Measurements from ENCODE around the gene SHISA2. TPM values are rescaled to one million over a fixed set of nuclear protein-coding genes. Genes with fewer than 3 reads are reported as not detected.
"Not testable (repeated sequence)": the region's sequence is repeated elsewhere in the genome, so short reads cannot be mapped to it uniquely, and the experiment has no call there.

The SHISA2 gene
- total RNA-seq (2021; fragmentation: NEBNext Ultra II Directional; extraction: Animal tissue kit (Norgen Biotek cat#: 25700)): not detected
- long read RNA-seq: 0 reads

GRCh38 chr13:26051657-26052311 is at the start of gene SHISA2:
SHISA2 (minus strand) TSS chr13:26052016; CDS start chr13:26050975, 1,041 bp downstream.
- TF ChIP-seq, protein P1, sequence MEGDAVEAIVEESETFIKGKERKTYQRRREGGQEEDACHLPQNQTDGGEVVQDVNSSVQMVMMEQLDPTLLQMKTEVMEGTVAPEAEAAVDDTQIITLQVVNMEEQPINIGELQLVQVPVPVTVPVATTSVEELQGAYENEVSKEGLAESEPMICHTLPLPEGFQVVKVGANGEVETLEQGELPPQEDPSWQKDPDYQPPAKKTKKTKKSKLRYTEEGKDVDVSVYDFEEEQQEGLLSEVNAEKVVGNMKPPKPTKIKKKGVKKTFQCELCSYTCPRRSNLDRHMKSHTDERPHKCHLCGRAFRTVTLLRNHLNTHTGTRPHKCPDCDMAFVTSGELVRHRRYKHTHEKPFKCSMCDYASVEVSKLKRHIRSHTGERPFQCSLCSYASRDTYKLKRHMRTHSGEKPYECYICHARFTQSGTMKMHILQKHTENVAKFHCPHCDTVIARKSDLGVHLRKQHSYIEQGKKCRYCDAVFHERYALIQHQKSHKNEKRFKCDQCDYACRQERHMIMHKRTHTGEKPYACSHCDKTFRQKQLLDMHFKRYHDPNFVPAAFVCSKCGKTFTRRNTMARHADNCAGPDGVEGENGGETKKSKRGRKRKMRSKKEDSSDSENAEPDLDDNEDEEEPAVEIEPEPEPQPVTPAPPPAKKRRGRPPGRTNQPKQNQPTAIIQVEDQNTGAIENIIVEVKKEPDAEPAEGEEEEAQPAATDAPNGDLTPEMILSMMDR (IDR thresholded peaks at IDR 0.05): no peak
- no peaks in the 10 kb centered on the region for H3K4me1 Mint-ChIP-seq (ENCODE audit: low read depth)
- peaks cover 27% of the 10 kb centered on the region for H3K27me3 Mint-ChIP-seq (ENCODE audit: insufficient read depth)
- H3K36me3 Mint-ChIP-seq (ENCODE audit: low read depth): no peaks in the 10 kb centered on the region
- H3K27ac Mint-ChIP-seq: no peak within 1 kb of the TSS
- H3K9me3 Mint-ChIP-seq: no peaks in the 10 kb centered on the region
- peak within 1 kb of the TSS; percentile 42; the same call in 1 of the 2 replicates for H3K4me3 Mint-ChIP-seq
- no peak for DNase-seq

- H3K4me3 Mint-ChIP-seq: no peak overlapping the region
- H3K36me3 Mint-ChIP-seq (ENCODE audit: low read depth): no peaks in the 10 kb centered on the region
- TF ChIP-seq, protein P1 (IDR thresholded peaks at IDR 0.05): no peak
- H3K4me1 Mint-ChIP-seq (ENCODE audit: low read depth): no peaks in the 10 kb centered on the region
- no peaks in the 10 kb centered on the region for H3K9me3 Mint-ChIP-seq
- DNase-seq: no peak
- H3K27me3 Mint-ChIP-seq (ENCODE audit: insufficient read depth): peaks cover 2% of the 10 kb centered on the region; the same call in 1 of the 2 replicates
- no peak overlapping the region for H3K27ac Mint-ChIP-seq
Measured at GRCh38 chr13:26095846-26096610, 44.2 kb upstream of the SHISA2 start.

- H3K36me3 Mint-ChIP-seq (ENCODE audit: low read depth): no peaks in the 10 kb centered on the region
- TF ChIP-seq, protein P1 (IDR thresholded peaks at IDR 0.05): no peak
- H3K27me3 Mint-ChIP-seq (ENCODE audit: insufficient read depth): peaks cover 2% of the 10 kb centered on the region; the same call in 1 of the 2 replicates
- no peaks in the 10 kb centered on the region for H3K9me3 Mint-ChIP-seq
- H3K4me1 Mint-ChIP-seq (ENCODE audit: low read depth): no peaks in the 10 kb centered on the region
- DNase-seq: no peak
- no peak overlapping the region for H3K27ac Mint-ChIP-seq
- H3K4me3 Mint-ChIP-seq: no peak overlapping the region
Measured at GRCh38 chr13:26095338-26095737, 43.5 kb upstream of the SHISA2 start.

- H3K27ac Mint-ChIP-seq; H3K4me1 Mint-ChIP-seq (ENCODE audit: low read depth); H3K9me3 Mint-ChIP-seq: not testable (repeated sequence)
Measured at GRCh38 chr13:26076821-26077220, 25.0 kb upstream of the SHISA2 start.

GRCh38 chr13:26075498-26075897 is 23.7 kb upstream of the SHISA2 start:
- Mint-ChIP-seq H3K27ac (no peak overlapping the region), H3K36me3 (ENCODE audit: low read depth) (no peaks in the 10 kb centered on the region), H3K4me3 (no peak overlapping the region), H3K4me1 (ENCODE audit: low read depth) (no peaks in the 10 kb centered on the region), H3K9me3 (no peaks in the 10 kb centered on the region), H3K27me3 (ENCODE audit: insufficient read depth) (peaks cover 16% of the 10 kb centered on the region)
- TF ChIP-seq, protein P1 (IDR thresholded peaks at IDR 0.05): no peak
- no peak for DNase-seq

More at GRCh38 chr13:26076821-26077220, 25.0 kb upstream of the SHISA2 start:
- H3K27me3 Mint-ChIP-seq (ENCODE audit: insufficient read depth): peaks cover 16% of the 10 kb centered on the region
- not testable (repeated sequence) for H3K36me3 Mint-ChIP-seq (ENCODE audit: low read depth); H3K4me3 Mint-ChIP-seq; DNase-seq

DNA sequence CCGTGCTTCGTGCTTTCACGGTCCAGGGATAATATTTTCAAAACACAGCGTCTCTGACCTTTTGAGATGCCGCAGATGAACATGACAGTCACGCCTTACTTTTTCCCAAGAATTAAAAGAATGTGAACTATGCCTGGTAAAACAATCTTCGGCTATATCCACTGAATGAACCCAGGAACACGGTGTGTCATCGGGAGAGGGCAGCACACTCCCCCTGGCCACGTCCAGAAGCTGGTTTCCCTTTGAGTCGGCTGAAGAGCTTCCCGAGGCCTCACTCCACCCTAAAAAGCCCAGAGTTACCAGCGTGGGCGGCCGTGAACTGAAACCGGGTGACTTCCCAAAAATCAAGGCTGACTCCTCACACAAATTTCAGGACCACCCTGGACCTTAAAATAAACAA is 22.9 kb upstream of the SHISA2 start:
- no peak overlapping the region for H3K27ac Mint-ChIP-seq
- no peak for DNase-seq

More for the DNA sequence above, 22.9 kb upstream of the SHISA2 start:
- no peaks in the 10 kb centered on the region for H3K4me1 Mint-ChIP-seq (ENCODE audit: low read depth)
- H3K27me3 Mint-ChIP-seq (ENCODE audit: insufficient read depth): peaks cover 16% of the 10 kb centered on the region
- no peaks in the 10 kb centered on the region for H3K9me3 Mint-ChIP-seq
- peak overlapping the region; percentile 66 for H3K4me3 Mint-ChIP-seq
- TF ChIP-seq, protein P1 (IDR thresholded peaks at IDR 0.05): no peak
- no peaks in the 10 kb centered on the region for H3K36me3 Mint-ChIP-seq (ENCODE audit: low read depth)

All from HFFc6 (cell line).